GM19468 (cell line): Measurements from ENCODE around the gene SLC9A3.

ENCODE experiments used
- ATAC-seq: cut with Tn5 transposase; IDR thresholded peaks from one replicate; pipeline ENCODE4 v1.9.1; 2021; ENCODE audit warnings: mild to moderate bottlenecking, moderate library complexity, moderate number of reproducible peaks; ENCODE audit not compliant: unreplicated experiment; ENCODE audit errors: extremely low read depth

Gene SLC9A3

DNA sequence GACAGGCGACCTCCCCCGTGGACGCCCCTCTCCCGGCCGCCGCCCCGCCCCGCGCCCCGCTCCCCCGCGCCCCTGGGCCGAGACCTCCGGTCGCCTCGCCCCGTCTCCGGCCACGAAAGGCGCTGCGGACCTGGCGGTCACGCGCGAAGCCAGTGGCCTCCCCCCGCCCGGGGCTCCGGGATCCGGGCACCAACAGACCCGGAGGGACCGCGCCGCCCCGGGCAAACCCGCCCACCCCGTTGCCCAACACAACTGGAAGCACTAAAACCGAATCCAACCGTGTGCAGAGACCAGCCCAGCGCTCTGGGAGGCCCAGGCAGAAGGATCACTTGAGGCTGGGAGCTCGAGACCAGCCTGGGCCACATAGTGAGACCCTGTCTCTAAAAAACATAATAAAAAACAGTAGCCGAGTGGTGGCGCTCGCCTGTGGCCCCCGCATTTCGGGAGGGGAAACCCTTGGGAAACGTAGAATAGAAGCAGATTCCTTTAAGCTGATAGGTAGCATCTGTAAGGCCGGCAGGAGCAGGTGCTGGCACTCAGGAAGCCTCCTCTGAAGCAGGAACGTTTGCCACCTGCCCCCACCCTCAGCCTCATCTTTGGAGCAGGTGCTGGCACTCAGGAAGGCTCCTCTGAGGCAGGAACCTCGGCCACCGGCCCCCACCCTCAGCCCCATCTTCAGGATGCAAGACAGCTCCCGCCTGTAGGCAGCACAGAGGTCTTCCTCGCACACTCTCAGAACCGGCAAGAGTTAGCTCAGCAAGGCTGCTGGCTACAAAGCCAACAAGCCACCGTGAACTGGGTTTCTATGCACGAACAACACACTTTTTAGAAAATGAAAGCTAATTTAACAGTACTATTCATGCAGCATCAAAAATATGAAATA, 4.6 kb upstream of the SLC9A3 start:
- no peak for ATAC-seq

DNA sequence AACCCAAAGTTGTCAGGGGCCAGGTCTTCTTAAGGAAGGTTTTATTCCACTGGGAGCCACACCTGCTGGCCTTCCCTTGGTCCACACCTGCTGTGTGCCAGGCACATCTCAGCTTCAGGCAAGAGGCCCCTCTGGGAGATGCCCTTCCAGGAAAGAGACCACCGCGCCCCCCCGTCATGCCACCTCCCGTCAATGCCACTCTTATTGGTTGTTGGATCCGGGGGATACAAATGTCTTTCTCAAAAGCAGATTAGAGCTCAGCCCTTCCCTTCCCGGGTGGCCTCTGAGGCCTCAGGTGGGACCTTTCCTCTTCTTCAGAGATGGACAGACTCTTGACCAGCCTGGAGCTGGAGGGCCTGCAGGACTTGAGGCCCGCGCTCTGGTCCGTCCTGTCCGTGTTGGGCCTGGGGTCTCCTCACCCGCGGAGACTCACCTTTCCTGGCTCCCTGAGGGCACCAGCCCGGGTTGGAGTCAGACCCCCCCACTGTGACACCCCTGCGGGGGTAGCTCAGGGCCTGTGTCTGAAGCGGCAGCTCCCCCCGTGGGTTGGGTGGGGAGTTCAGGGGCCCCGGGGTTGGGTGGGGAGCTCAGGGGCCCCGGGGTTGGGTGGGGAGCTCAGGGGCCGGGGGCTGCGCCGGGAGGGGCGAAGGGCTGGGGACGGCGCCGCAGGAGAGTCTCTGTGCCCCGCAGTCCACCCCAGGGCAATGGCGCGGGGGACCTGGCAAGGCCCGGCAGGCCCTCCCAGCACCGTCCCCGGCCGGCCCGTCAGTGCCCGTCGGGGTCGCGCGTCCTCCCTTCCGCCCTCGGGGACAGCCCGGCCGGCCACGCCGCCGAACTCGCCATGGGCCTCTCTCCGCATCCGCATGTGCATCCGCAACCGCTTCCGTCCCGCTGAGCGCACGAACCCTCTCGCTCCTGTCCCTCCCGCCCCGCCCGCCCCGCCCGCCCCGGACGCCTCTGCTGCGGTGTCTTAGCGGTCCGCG, 3.7 kb upstream of the SLC9A3 start:
- no peak for ATAC-seq

DNA sequence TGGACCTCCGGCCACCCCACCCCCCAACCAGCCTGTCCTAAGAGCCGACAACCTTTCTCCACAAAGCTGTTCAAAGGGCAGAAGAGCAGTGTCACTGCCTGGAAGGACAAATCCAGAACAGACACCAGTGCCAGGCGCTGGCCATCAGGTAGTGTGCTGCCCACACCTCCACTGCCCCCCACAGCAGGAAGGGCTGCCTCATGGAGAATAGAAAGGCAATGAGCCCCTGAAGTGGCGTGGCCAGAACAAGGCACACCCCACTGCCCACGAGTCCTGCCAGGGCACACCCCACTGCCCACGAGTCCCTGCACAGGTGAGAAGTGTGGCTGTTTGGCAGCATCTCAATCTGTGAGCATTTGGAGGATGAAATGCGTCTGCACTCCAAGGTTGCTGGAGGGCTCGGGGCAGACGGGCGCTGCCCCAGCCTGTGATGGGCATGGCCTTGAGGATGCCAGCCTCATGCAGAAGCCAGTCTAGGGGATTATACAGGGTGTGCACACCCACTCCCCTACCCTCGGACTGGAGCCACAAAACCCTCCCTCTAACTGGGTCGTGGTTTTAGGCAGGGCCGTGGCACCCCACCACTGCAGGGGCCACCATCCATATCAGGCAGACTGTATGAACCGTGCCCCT, 2.3 kb upstream of the SLC9A3 start:
- ATAC-seq: no peak

DNA sequence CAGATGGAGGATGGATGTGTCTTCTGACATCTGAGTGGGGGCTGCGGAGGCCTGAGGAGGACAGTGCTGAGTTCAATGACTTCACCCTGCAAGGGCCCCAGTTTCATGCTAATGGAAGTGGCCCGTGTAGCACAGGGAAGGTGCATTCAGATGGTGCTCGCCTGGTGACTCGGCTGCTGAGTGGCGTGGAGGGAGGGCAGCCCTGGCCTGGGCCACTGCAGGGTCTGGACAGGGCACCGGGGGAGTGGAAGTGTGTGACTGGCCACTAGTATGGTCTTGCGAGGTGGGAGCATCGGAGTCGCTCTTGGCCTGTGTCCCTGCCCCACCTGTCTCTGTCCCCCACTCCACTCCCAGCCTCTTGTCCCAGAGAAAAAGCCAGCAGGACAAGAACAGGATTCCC, 1.7 kb upstream of the SLC9A3 start:
- no peak for ATAC-seq

DNA sequence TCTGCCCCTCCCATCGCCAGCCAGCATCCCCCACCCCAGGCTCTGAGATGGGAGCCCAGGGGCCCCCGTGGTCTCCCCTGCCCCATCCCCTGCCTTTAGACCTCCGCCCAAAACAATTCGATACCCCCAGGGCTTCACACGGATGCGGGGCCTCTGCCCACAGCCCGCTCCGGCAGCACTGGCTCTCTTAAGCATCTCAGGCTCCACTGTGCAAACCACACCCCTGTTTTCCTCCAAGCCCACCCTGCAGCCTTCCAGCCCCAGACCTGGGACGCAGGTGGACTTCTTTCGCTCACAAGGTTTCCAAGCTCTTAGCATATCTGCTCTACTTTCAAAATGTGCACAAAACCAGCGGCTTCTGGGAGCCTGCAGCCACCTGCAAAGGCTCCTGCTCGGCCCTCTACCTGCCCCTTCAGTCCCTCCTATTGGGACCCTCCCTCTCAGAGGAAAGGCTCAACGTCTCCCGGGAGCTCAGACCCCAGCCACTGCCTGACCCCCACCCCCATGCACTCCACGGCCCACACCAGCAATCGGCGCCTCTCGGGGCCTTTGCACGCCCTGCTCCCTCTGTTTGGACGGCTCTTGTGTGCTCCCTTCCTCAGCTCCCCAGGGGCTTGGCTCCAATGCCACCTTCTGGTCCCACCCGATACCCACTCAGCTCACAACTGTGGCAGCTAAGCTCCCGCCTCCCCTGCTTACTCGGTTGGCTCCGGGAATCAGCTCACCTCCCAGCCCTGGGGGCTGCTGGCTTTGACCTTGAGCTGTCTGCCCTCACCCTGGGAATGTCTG, 918 bp upstream of the SLC9A3 start:
- ATAC-seq: no peak

DNA sequence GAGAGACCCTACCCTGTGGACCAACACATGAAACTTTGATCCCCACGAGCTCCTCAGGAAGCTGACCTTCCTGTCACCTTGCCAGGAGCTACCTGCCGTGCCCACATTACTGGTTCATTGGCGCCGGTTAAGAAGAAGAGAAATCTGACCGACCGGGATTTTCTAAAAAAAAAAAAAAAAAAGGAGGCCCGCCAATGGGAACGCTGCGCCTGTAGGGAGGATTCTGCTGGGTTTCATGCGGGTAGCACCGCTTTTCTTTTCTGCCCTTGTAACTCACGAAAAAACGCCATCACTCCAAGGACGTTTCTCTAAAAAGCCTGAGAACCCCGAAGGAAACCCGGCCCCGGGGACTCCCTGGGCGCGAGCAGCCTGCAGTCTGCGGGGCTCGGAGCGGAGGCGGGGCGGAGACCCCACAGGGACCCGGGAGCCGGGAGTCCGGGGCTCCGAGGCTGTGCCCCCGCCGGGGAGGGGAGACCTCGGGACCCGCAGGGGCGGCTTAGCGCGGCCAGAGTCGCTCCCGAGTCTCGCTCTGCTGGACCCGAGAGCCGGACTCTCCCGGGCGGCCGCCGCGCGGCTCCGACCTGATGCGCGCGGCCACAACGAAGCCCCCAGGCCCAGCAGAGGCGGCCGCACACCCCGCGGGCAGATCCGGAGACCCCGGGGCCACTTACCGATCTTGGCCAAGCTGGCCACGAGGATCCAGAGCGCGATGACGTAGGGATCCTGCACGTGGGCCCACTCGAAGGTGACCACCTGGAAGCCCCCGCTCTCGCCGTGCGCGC, 617 bp downstream of the SLC9A3 start:
- ATAC-seq: no peak

DNA sequence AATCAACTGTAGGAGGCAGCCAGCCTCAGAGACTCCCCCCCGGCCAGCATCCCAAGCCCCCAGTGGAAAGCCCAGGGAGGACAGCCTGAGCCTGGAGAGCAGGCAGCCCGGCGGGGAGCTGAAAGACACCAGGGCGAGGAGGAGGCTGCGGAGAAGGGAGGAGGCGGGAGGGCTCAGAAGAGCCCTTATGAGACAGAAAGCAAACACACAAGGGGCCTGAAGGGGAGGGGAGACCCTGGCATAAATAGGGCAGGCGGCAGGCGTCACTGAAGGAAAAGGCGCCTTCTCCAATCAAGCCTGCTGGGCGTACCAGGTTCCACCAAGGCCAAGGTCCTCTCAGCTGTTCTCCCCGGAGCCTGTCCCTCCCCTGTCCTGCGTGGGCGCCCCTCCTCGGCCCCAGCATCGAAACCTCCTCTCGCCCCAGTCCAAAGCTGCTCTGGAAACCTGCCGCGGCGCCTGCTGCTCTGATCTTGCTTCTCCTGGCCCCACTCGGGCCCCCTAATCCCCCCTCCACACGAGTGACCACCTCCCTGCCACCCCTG, 1.3 kb downstream of the SLC9A3 start:
- no peak for ATAC-seq

DNA sequence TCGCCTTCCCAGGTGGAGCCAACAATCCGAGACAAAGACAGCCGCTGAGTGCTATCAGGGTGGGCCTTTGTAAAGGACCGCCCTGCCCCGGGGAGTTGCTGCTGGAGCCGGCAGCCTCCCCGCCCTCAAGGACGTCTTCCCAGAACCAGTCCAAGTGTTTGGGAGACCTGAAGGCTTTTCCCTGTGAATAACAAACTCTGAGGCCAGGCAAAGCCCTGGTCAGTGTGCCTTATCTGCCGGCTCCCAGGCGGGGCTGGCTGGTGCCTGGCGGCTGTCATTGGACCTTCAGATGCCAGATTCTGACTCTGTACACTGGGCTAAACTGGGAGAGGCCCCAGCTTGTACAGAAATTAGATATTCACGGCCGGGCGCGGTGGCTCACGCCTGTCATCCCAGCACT, 2.1 kb downstream of the SLC9A3 start:
- no peak for ATAC-seq

DNA sequence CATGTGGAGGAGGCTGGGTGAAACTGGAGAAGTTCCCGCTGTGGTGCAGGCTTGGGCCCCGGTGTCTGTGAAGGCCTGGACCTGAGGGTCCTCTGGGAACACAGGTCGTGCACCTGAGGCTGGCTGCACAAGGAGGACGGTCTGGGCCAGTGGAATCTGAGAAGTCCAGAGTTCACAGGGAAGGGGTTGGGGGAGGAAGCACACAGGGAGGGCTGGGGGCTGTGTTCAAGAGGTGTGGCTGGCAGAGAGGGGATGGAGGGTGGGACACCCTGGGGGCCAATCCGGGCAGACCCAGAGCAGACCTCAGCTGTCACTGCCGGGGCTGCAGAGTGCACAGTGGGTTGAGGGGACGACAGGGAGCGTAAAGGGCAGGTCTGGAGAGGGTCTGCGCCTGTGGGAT, 2.6 kb downstream of the SLC9A3 start:
- ATAC-seq: no peak

DNA sequence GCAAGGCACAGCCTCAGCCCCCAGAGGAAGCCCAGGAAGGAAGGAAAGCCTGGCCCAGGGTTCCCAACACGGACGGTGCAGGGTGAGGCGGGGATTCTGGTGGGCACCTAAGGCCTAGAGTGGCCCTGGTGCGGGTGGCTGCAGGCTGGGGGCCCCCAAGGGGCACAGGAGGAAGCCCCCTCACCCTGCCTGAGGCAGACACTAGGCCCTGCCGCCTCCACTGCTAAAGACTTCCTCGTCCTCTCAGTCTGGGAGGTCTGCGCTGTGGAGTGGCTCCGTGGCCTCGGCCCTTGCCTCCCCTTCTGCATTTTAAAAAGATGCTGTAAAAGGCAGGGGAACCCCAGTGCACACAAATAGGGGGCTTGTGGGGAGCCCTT, 3.4 kb downstream of the SLC9A3 start:
- ATAC-seq: no peak

DNA sequence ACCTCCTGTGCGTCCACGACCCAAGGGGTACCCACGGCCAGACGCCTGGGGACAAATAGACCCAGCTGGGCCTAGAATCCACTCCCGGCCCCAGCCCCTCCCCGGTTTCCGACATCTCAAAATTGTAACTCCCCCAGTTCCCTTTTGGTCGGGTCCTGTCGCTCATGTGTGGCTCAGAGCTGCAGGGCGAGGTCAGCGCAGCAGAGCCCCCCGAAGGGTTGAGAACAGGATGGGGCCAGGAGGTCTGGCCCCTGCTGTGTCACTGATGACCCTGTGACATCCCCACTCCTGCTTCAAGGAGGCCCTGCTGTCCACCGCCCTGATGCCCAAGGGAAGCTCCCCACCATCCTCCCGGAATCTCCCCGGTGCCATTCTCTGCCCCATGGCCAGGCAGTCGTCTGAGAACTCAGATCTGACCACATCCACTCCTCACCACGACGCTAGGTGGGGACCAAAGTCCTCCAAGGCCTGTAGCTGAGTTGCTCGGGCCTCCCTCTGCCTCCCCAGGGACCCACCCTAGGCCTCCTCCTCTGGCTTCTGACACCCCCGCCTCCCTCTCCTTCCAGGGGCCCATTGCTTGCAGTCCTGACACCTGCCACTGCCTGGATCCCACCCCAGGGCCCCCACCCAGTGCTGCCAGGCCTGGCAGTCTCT, 3.9 kb downstream of the SLC9A3 start:
- ATAC-seq: no peak

DNA sequence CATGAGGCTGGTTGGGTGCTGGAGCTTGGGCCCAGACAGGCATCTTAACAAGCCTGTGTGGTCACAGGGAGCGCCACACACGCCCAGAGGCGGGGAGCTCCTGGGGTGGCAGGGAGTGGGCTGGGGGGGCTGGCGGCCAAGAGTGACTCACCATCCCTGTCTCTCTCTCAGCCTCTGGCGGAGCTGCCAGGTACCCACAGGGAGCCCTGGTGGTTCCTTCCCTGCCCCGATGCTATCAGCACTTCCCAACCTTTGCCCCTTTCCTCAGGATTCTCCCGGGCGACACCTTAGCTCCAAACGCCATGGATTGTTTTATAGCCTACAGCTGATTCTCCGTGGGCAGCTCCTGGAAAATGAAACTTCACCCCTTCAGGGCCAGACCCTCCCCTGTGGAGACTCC, 5.5 kb downstream of the SLC9A3 start:
- no peak for ATAC-seq

DNA sequence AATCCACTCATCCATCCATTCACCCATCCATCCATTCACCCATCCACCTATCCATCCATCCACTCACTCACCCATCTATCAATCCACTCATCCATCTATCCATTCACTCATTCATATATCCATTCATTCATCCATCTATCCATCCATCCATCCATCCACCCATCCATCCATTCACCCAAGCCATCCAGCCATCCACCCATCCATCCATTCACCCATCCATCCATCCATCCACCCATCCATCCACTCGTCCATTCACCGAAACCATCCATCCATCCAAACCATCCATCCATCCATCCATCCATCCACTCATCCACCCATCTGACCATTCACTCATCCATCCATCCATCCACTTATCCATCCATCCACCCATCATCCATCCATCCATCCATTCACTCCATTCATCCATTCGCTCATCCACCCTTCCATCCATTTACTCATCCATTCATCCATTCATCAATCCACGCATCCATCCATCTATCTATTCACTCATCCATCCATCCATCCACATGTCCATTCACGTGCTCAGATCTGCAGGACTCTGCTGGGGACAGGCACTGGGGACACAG, 6.6 kb downstream of the SLC9A3 start:
- ATAC-seq: no peak

DNA sequence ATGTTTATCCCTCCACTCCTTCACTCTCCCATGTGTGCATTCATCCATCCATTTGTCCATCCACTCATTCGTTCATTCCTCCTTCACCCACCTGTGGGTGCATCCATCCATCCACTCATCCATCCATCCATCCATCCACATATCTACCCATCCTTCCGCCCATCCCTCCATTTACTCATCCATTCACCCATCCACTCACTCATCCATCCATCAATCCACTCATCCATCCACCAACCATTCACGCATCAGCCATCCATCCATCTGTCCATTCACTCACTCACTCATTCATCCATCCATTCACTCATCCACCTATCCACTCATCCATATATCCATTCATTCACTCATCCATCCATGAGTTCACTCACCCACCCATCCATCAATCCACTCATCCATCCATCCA, 7.3 kb downstream of the SLC9A3 start:
- ATAC-seq: no peak

DNA sequence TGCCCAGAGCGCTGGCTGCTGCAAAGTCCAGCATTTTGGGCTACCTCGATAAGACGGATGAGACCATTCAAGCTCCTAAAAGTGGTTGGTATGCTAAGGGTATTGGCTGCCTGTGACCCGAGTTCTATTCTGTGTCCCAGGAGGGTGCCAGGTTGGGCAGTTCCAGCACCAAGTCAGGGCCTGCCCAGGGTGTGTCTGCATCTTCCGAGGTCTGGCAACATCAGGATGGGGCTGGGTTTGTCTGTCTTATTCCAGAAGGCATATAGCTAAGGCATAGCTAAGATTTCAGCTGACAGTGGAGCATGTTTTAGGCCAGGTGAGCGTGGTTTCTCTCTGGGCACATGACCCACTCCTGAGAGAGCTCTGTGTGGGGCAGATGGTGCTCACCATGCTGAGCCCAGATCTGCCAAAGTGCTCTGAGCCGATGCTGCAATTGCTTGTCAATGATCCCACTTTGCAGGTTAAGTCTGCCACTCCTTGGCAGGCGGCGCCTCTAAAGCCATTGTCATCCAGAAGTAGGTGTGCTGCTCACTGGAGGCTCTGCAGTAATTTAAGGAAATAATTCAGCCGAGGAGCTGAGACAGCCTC, 7.8 kb downstream of the SLC9A3 start:
- ATAC-seq: no peak

DNA sequence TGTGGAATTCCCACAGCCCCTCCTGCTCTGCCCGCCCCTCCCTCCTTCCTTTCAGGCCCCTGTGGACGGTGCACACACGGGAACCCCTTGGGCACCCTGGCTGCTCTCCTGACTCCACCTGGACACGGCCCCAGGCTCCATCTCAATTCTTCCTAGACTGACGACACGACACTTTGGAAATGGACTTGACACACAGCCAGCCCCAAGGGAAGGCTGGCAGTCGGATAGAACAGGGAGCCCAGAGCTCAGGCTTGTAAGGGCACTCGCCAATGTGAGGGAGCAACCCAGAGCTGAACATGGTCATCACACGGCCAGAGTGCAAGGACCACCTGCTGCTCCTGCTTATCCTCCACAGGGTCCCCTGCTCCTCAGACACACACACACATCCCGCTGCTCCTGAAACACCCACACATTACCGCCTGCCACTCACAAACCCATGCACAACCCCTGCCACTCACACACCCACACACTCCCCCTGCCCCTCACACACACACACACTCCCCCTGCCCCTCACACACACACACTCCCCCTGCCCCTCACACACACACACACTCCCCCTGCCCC, 8.9 kb downstream of the SLC9A3 start:
- ATAC-seq: no peak

DNA sequence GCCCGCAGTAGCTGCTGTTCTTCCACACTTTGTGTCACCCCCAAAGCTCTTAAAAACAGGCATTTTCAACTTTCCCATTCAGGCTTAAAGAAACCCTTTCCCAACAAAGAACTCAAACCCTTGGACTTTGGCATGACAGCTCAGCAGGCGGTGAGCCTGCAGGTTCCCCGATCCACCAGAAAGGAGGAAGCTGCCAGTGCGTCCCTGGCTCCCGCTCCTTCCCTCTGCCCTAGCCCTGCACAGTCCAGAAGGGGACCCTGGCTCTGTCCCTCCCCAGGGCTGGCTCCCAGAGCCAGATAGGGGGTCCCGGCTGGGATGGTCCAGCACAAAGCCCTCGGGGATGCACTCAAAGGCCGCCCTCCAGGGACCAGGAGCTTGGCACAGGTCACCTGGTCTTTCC, 9.6 kb downstream of the SLC9A3 start:
- ATAC-seq: no peak
